DND-41 (cell line): ENCODE data around the gene PEAK1.
"Not testable (repeated sequence)": the region's sequence is repeated elsewhere in the genome, so short reads cannot be mapped to it uniquely, and the experiment has no call there.

Experiments
- ATAC-seq: fragments of 200-7000 bp; cut with Tn5 transposase; 3 replicates; pipeline ENCODE4 v1.9.1; 2021; ENCODE audit warnings: low read depth; ENCODE audit not compliant: insufficient read depth
- DNase-seq: peaks from one replicate; pipeline ENCODE4 v3.0.0-alpha.2; 2020
- H2AFZ ChIP-seq: 2 replicates; pipeline ENCODE4 v1.6.0; 2012; ENCODE audit warnings: low read depth, low read length
- H3K27ac ChIP-seq: 2 replicates; pipeline ENCODE4 v1.5.1; 2012; ENCODE audit warnings: low read length, inconsistent platforms
- H3K27me3 ChIP-seq: fragments of 200-600 bp; sonication (generic); 2 replicates; pipeline ENCODE4 v1.6.0; 2012; ENCODE audit warnings: low read length, mild to moderate bottlenecking, inconsistent platforms; ENCODE audit not compliant: insufficient read depth, poor library complexity
- H3K36me3 ChIP-seq: 2 replicates; pipeline ENCODE4 v1.5.1; 2012; ENCODE audit warnings: low read length, inconsistent platforms; ENCODE audit not compliant: insufficient read depth
- H3K4me1 ChIP-seq: 2 replicates; pipeline ENCODE4 v1.5.1; 2012; ENCODE audit warnings: mild to moderate bottlenecking, low read length; ENCODE audit not compliant: insufficient read depth
- H3K4me2 ChIP-seq: 2 replicates; pipeline ENCODE4 v1.6.0; 2012; ENCODE audit warnings: mild to moderate bottlenecking, moderate library complexity, low read length, inconsistent platforms; ENCODE audit not compliant: insufficient read depth
- H3K4me3 ChIP-seq, 2 experiments: fragments of 200-600 bp in 1 of 2; shearing (Covaris generic) in 1 of 2; 2 replicates each; pipeline ENCODE4 v1.5.1; 2012 to 2016; ENCODE audit warnings: inconsistent platforms in 2 of 2, low read length in 2 of 2, mild to moderate bottlenecking in 2 of 2, low read depth in 1 of 2, moderate library complexity in 1 of 2
- H3K79me2 ChIP-seq: 2 replicates; pipeline ENCODE4 v1.6.0; 2012; ENCODE audit warnings: low read length, inconsistent platforms; ENCODE audit not compliant: insufficient read depth
- H3K9ac ChIP-seq: 2 replicates; pipeline ENCODE4 v1.6.0; 2012; ENCODE audit warnings: low read depth, mild to moderate bottlenecking, inconsistent platforms, low read length, moderate library complexity
- H3K9me3 ChIP-seq: 2 replicates; pipeline ENCODE4 v1.5.1; 2012; ENCODE audit warnings: low read length, moderate library complexity, mild to moderate bottlenecking, inconsistent platforms; ENCODE audit not compliant: insufficient read depth, severe bottlenecking
- H4K20me1 ChIP-seq: 2 replicates; pipeline ENCODE4 v1.6.0; 2012; ENCODE audit warnings: low read length; ENCODE audit not compliant: insufficient read depth
- CTCF ChIP-seq: IDR thresholded peaks from 2 replicates; pipeline ENCODE4 v1.5.1; 2012; ENCODE audit warnings: borderline replicate concordance, low read length, moderate library complexity, mild to moderate bottlenecking; ENCODE audit not compliant: poor library complexity, severe bottlenecking; ENCODE audit errors: extremely low read depth
- EZH2 ChIP-seq: IDR thresholded peaks from 3 replicates; pipeline ENCODE4 v1.6.1; 2012; ENCODE audit warnings: borderline replicate concordance, low read depth, mild to moderate bottlenecking, moderate library complexity, low read length, inconsistent platforms; ENCODE audit not compliant: severe bottlenecking

PEAK1 gene

GRCh38 chr15:77163781-77164384 lies 256.0 kb downstream of the PEAK1 start:
- no peak for DNase-seq
- Histone ChIP-seq H2AFZ (no peak overlapping the region), H4K20me1 (no peaks in the 10 kb centered on the region), H3K79me2 (no peaks in the 10 kb centered on the region), H3K9me3 (no peaks in the 10 kb centered on the region), H3K4me3 (no peak overlapping the region), H3K9ac (no peak overlapping the region), H3K4me1 (peaks cover 7% of the 10 kb centered on the region), H3K27ac (no peak overlapping the region), H3K4me2 (no peak overlapping the region), H3K36me3 (no peaks in the 10 kb centered on the region), H3K27me3 (no peaks in the 10 kb centered on the region)
- ATAC-seq = no peak
- no peak for TF ChIP-seq EZH2
- TF ChIP-seq CTCF = no peak

- Histone ChIP-seq H3K79me2 (no peaks in the 10 kb centered on the region), H3K4me1 (peaks cover 7% of the 10 kb centered on the region), H3K36me3 (peaks cover 3% of the 10 kb centered on the region; the same call in 1 of the 2 replicates), H3K9me3 (no peaks in the 10 kb centered on the region), H3K4me2 (no peak overlapping the region), H3K27me3 (no peaks in the 10 kb centered on the region), H3K9ac (no peak overlapping the region), H4K20me1 (no peaks in the 10 kb centered on the region), H3K27ac (no peak overlapping the region), H2AFZ (no peak overlapping the region), H3K4me3 (no peak overlapping the region)
- no peak for DNase-seq
- no peak for TF ChIP-seq CTCF
- TF ChIP-seq EZH2 = no peak
- no peak for ATAC-seq
Measured at GRCh38 chr15:77162872-77163633, 256.9 kb downstream of the PEAK1 start.

- H3K4me1 ChIP-seq = peaks cover 7% of the 10 kb centered on the region
- H3K4me2 ChIP-seq = no peak overlapping the region
- H3K9ac ChIP-seq = no peak overlapping the region
Measured at GRCh38 chr15:77160562-77161478, 259.1 kb downstream of the PEAK1 start.

GRCh38 chr15:77156000-77156399 lies 263.9 kb downstream of the PEAK1 start:
- not testable (repeated sequence) for H3K4me3 ChIP-seq, DNase-seq, H3K4me2 ChIP-seq

More at GRCh38 chr15:77160562-77161478, 259.1 kb downstream of the PEAK1 start:
- DNase-seq (no peak), ATAC-seq (peak; percentile 53; the same call in 2 of the 3 replicates)
- no peaks in the 10 kb centered on the region for H3K79me2 ChIP-seq
- TF ChIP-seq EZH2 (no peak), CTCF (no peak)
- H3K27ac ChIP-seq = no peak overlapping the region
- H4K20me1 ChIP-seq = no peaks in the 10 kb centered on the region
- H3K4me3 ChIP-seq = no peak overlapping the region
- peaks cover 18% of the 10 kb centered on the region; the same call in 1 of the 2 replicates for H3K36me3 ChIP-seq
- no peak overlapping the region for H2AFZ ChIP-seq
- no peaks in the 10 kb centered on the region for H3K9me3 ChIP-seq
- H3K27me3 ChIP-seq = no peaks in the 10 kb centered on the region

More at GRCh38 chr15:77156000-77156399, 263.9 kb downstream of the PEAK1 start:
- H3K27ac ChIP-seq, H3K9me3 ChIP-seq, H3K79me2 ChIP-seq, H4K20me1 ChIP-seq, ATAC-seq, H3K27me3 ChIP-seq, H3K4me1 ChIP-seq, H3K9ac ChIP-seq, H2AFZ ChIP-seq: not testable (repeated sequence)
- peaks cover 18% of the 10 kb centered on the region; the same call in 1 of the 2 replicates for H3K36me3 ChIP-seq
